HG02798 (cell line): Measurements from ENCODE around the gene MERTK.
"Not testable (repeated sequence)": the region's sequence is repeated elsewhere in the genome, so short reads cannot be mapped to it uniquely, and the experiment has no call there.

Source experiments
- ATAC-seq: cut with Tn5 transposase; IDR thresholded peaks from one replicate; pipeline ENCODE4 v1.9.1; 2021; ENCODE audit warnings: mild to moderate bottlenecking; ENCODE audit not compliant: unreplicated experiment, poor library complexity

Gene MERTK

DNA sequence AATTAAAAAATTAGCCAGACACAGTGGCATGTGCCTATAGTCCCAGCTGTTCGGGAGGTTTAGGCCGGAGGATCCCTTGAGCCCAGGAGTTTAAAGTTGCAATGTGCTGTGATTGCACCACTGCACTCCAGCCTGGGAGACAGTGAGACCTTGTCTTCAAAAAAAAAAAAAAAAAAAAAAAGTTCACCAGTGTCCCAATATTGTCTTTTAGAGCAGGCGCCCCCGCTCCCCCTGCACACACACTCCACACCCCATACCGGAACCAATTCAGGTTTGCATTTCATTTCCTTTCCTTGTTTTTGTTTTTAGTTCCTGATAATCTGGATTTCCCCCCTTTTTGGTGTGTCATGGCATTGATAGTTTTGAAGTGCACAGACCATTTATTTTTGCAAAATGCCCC lies 167.1 kb downstream of the MERTK start:
- no peak for ATAC-seq

DNA sequence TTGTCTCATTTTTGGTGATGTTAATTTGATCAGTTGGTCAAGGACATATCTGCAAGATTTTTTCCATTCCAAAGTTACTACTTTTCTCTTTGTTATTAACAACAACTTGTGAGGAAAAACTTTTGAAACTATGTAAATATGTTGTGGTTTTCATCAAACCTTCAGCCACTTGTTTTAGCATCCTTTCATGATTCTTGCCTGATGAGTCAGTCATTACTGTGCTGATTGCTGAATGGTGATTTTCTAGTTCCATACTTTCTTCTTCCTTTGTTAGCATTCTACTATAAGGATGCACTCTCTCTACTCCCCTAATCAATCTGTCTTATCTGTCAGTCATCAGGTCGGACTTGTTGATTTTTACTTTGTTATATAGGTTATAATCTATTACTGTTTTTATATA lies 167.6 kb downstream of the MERTK start:
- no peak for ATAC-seq

DNA sequence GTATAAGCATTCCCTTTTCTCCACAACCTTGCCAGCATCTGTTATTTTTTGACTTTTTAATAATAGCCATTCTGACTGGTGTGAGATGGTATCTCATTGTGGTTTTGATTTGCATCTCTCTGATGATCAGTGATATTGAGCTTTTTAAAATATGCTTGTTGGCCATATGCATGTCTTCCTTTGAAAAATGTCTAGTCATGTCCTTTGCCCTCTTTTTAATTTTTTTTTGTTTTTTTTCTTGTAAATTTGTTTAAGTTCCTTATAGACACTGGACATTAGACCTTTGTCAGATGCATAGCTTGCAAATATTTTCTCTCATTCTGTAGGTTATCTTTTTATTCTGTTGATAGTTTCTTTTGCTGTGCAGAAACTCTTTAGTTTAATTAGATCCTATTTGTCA lies 171.4 kb downstream of the MERTK start:
- not testable (repeated sequence) for ATAC-seq

DNA sequence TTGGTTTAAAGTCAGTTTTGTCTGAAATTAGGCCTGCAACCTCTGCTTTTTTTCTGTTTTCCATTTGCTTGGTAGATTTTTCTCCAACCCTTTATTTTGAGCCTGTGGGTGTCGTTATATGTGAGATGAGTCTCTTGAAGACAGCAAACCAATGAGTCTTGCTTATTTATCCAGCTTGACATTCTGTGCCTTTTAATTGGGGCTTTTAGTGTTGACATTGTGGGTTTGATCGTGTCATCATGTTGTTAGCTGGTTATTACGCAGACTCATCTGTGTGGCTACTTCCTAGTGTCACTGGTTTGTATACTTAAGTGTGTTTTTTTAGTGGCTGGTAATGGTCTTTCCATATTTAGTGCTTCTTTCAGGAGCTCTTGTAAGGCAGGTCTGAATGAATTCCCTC lies 175.5 kb downstream of the MERTK start:
- ATAC-seq: no peak

GRCh38 chr2:112074506-112074905 lies 176.1 kb downstream of the MERTK start:
- ATAC-seq: no peak

- no peak for ATAC-seq
Observed at GRCh38 chr2:112075490-112076260, 177.3 kb downstream of the MERTK start.

DNA sequence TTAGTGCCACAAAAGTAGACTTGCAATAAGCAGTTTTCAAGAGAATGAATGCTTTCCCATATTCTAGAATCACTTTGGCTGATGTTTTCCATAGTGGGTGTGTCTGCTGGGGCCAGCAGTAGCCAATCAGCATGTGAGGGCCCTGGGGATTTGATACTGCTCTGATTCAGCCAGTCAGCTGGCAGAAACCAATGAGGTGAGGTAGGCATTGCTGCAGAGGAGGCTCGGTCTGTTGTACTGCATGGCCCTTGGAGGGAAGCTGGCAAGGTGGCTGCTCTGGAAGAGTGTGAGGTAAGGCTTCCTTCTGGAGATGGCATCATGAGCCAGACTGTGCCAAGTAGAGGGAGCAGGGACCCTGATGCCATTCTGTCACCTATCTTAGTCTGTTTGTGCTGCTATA lies 179.4 kb downstream of the MERTK start:
- no peak for ATAC-seq
